Measurements from ENCODE around the gene RHOD.

Gene RHOD

DNA sequence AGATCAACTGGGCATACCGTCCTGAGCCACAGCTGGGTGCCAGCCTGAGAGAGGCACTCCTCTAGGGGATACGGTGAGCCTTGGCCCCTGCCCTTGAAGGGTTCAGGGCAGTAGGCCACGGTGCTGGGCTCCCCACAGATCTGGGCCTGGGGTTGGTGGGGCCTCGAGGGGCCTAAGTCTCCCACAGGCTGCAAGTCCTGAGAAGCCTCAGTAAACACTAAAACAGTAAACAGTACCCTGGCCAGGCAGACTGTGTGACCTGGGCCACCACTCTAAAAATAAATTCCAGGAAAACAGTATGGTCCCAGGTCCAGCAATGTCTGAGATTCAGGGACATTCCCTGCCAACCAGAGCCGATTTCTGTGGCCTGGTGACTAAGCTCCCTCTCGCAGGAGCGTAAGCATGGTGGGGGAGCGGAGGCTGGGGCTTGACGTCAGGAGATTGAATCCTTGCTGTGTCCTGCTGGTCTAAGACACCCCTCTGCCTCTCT lies 2.3 kb upstream of the RHOD start:
- no peak for DNase-seq (ENCODE audit: low spot score)

DNA sequence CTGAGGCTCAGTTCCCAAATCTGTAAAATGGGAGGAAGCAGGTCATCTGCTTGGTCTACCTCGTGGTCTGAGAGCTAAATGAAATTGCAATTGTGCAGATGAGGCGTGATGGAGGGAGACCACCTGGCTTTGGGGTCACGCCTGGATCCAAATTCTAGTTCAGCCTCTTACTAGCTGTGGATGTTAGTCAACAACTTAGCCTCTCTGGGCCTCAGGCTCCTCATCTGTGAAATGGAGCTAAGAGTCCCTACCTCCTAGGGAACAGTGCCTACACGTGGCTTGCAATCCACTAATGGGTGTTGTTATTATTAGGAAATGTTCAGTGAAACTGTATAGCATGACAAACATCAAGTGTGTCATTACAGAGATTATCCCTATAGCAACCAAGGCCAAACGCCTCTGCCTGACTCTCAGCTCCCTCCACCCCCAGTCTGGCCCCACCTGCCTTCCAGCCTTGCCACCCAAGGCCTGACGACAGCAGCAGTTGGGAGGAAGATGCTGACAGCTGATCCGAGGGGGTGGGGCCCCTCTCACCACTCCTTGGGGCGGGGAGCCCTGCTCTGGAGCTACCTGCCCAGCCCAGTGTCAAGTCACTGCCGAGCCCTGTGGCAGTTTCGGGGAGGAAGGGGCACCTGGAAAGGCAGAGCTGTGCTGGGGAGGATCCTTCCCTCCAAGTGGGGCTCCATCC lies 1.7 kb upstream of the RHOD start:
- no peaks in the 10 kb centered on the region for H3K9me3 ChIP-seq (replicated peaks in 1 of 2; ENCODE audit: control insufficient read depth in 2 of 2, insufficient read depth in 1 of 2, low read depth in 1 of 2, low read length in 2 of 2)
- H3K23ac ChIP-seq (ENCODE audit: low read depth, low read length, poor library complexity) = no peak overlapping the region
- no peak overlapping the region for H3K14ac ChIP-seq (ENCODE audit: low read length)
- peak overlapping the region; percentile 10 for H2BK15ac ChIP-seq (ENCODE audit: low read length)
- no peak overlapping the region for H2BK12ac ChIP-seq (ENCODE audit: low read length)
- H3K4me3 ChIP-seq (ENCODE audit: low read length in 2 of 2) = no peak overlapping the region
- H4K91ac ChIP-seq (ENCODE audit: low read depth, low read length, poor library complexity) = no peak overlapping the region
- H3K36me3 ChIP-seq (replicated peaks in 1 of 2; ENCODE audit: control insufficient read depth in 2 of 2, insufficient read depth in 2 of 2, low read length in 2 of 2) = no peaks in the 10 kb centered on the region
- no peak overlapping the region for H4K8ac ChIP-seq (ENCODE audit: low read depth, low read length)
- peaks cover 0 to 46% (median 9%) of the 10 kb centered on the region in 3 experiments for H3K27me3 ChIP-seq (ENCODE audit: control insufficient read depth in 3 of 3, insufficient read depth in 3 of 3, low read depth in 1 of 3, low read length in 3 of 3)
- no peak for DNase-seq (ENCODE audit: low spot score)
- H2BK120ac ChIP-seq (ENCODE audit: low read depth, low read length) = no peak overlapping the region
- H3K79me1 ChIP-seq (ENCODE audit: low read depth, low read length) = no peaks in the 10 kb centered on the region
- H3K4me2 ChIP-seq (ENCODE audit: insufficient read depth, low read length, poor library complexity, severe bottlenecking) = no peak overlapping the region
- H2AFZ ChIP-seq (ENCODE audit: low read length) = no peak overlapping the region
- H3K18ac ChIP-seq (ENCODE audit: low read length) = peak overlapping the region; percentile 21
- peak overlapping the region; percentile 9 for H2AK5ac ChIP-seq (ENCODE audit: low read depth, low read length)
- peaks cover 3 to 15% of the 10 kb centered on the region in 2 donors for H3K4me1 ChIP-seq (ENCODE audit: control insufficient read depth in 2 of 2, insufficient read depth in 1 of 2, low read depth in 1 of 2, low read length in 2 of 2)
- H3K27ac ChIP-seq (replicated peaks; ENCODE audit: low read length) = no peak overlapping the region
- no CpG with 5 or more reads among the region's 10 CpGs for WGBS, 2 donors (ENCODE audit: extremely low coverage in 2 of 2, insufficient read length in 2 of 2, insufficient replicate concordance in 1 of 2)
- H3K9ac ChIP-seq (ENCODE audit: low read depth, low read length, poor library complexity) = no peak overlapping the region
- no peak overlapping the region for H2BK5ac ChIP-seq (ENCODE audit: low read length)
- no peak overlapping the region for H3K4ac ChIP-seq (ENCODE audit: low read length)

More for the DNA sequence above, 2.3 kb upstream of the RHOD start:
- Histone ChIP-seq H3K4ac (ENCODE audit: low read length) (no peak overlapping the region), H3K4me3 (ENCODE audit: low read length in 2 of 2) (no peak overlapping the region), H4K8ac (ENCODE audit: low read depth, low read length) (no peak overlapping the region), H2AFZ (ENCODE audit: low read length) (peak overlapping the region; percentile 20), H4K91ac (ENCODE audit: low read depth, low read length, poor library complexity) (no peak overlapping the region), H3K9me3 (replicated peaks in 1 of 2; ENCODE audit: control insufficient read depth in 2 of 2, insufficient read depth in 1 of 2, low read depth in 1 of 2, low read length in 2 of 2) (no peaks in the 10 kb centered on the region), H3K27ac (replicated peaks; ENCODE audit: low read length) (no peak overlapping the region), H2BK5ac (ENCODE audit: low read length) (no peak overlapping the region), H3K23ac (ENCODE audit: low read depth, low read length, poor library complexity) (no peak overlapping the region), H3K4me2 (ENCODE audit: insufficient read depth, low read length, poor library complexity, severe bottlenecking) (no peak overlapping the region), H2BK15ac (ENCODE audit: low read length) (no peak overlapping the region), H2BK120ac (ENCODE audit: low read depth, low read length) (no peak overlapping the region), H2BK12ac (ENCODE audit: low read length) (no peak overlapping the region), H3K18ac (ENCODE audit: low read length) (no peak overlapping the region), H2AK5ac (ENCODE audit: low read depth, low read length) (no peak overlapping the region), H3K79me1 (ENCODE audit: low read depth, low read length) (no peaks in the 10 kb centered on the region), H3K9ac (ENCODE audit: low read depth, low read length, poor library complexity) (no peak overlapping the region), H3K4me1 (ENCODE audit: control insufficient read depth in 2 of 2, insufficient read depth in 1 of 2, low read depth in 1 of 2, low read length in 2 of 2) (peaks cover 3 to 15% of the 10 kb centered on the region in 2 donors), H3K14ac (ENCODE audit: low read length) (no peak overlapping the region), H3K27me3 (ENCODE audit: control insufficient read depth in 3 of 3, insufficient read depth in 3 of 3, low read depth in 1 of 3, low read length in 3 of 3) (peaks cover 0 to 41% (median 9%) of the 10 kb centered on the region in 3 experiments), H3K36me3 (replicated peaks in 1 of 2; ENCODE audit: control insufficient read depth in 2 of 2, insufficient read depth in 2 of 2, low read length in 2 of 2) (no peaks in the 10 kb centered on the region)
- no CpG with 5 or more reads among the region's 9 CpGs for WGBS, 2 donors (ENCODE audit: extremely low coverage in 2 of 2, insufficient read length in 2 of 2, insufficient replicate concordance in 1 of 2)

DNA sequence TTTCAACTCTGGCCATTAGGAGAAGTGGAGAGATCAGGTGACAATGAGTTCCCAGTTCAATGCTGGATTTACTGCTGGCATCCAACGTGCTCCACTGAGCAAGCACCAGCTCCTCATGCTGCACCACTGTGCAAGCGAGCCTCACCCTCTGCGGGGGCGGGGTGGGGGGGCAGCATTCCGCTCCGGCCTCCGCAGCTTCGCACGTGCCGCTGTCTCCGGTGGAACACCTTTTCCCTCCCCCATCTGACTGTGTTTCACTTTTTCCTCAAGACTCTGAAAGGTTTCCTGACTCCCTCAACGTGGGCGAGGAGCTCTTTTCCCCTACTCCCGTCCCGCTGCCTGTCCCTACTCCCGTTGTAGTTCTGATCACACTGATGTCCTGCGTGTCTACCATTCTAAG lies 835 bp upstream of the RHOD start:
- H3K79me1 ChIP-seq (ENCODE audit: low read depth, low read length) = no peaks in the 10 kb centered on the region
- no peak for DNase-seq (ENCODE audit: low spot score)
- peak overlapping the region; percentile 86 for H3K4me2 ChIP-seq (ENCODE audit: insufficient read depth, low read length, poor library complexity, severe bottlenecking)
- H2BK5ac ChIP-seq (ENCODE audit: low read length) = no peak overlapping the region
- peak overlapping the region; percentile 10 for H2BK120ac ChIP-seq (ENCODE audit: low read depth, low read length)
- H3K23ac ChIP-seq (ENCODE audit: low read depth, low read length, poor library complexity) = no peak overlapping the region
- no peak overlapping the region for H3K27ac ChIP-seq (replicated peaks; ENCODE audit: low read length)
- H3K4me1 ChIP-seq (ENCODE audit: control insufficient read depth in 2 of 2, insufficient read depth in 1 of 2, low read depth in 1 of 2, low read length in 2 of 2) = peaks cover 3 to 15% of the 10 kb centered on the region in 2 donors
- H4K8ac ChIP-seq (ENCODE audit: low read depth, low read length) = no peak overlapping the region
- no CpG with 5 or more reads among the region's 17 CpGs for WGBS, 2 donors (ENCODE audit: extremely low coverage in 2 of 2, insufficient read length in 2 of 2, insufficient replicate concordance in 1 of 2)
- no peak overlapping the region for H2BK15ac ChIP-seq (ENCODE audit: low read length)
- H3K18ac ChIP-seq (ENCODE audit: low read length) = peak overlapping the region; percentile 24
- H2AK5ac ChIP-seq (ENCODE audit: low read depth, low read length) = peak overlapping the region; percentile 85
- no peak overlapping the region for H3K14ac ChIP-seq (ENCODE audit: low read length)
- no peak overlapping the region for H3K4me3 ChIP-seq (ENCODE audit: low read length in 2 of 2)
- no peak overlapping the region for H2AFZ ChIP-seq (ENCODE audit: low read length)
- H4K91ac ChIP-seq (ENCODE audit: low read depth, low read length, poor library complexity) = no peak overlapping the region
- H3K4ac ChIP-seq (ENCODE audit: low read length) = no peak overlapping the region
- no peak overlapping the region for H3K9ac ChIP-seq (ENCODE audit: low read depth, low read length, poor library complexity)
- H3K36me3 ChIP-seq (replicated peaks in 1 of 2; ENCODE audit: control insufficient read depth in 2 of 2, insufficient read depth in 2 of 2, low read length in 2 of 2) = no peaks in the 10 kb centered on the region
- no peaks in the 10 kb centered on the region for H3K9me3 ChIP-seq (replicated peaks in 1 of 2; ENCODE audit: control insufficient read depth in 2 of 2, insufficient read depth in 1 of 2, low read depth in 1 of 2, low read length in 2 of 2)
- H2BK12ac ChIP-seq (ENCODE audit: low read length) = no peak overlapping the region
- H3K27me3 ChIP-seq (ENCODE audit: control insufficient read depth in 3 of 3, insufficient read depth in 3 of 3, low read depth in 1 of 3, low read length in 3 of 3) = peaks cover 0 to 49% (median 9%) of the 10 kb centered on the region in 3 experiments

DNA sequence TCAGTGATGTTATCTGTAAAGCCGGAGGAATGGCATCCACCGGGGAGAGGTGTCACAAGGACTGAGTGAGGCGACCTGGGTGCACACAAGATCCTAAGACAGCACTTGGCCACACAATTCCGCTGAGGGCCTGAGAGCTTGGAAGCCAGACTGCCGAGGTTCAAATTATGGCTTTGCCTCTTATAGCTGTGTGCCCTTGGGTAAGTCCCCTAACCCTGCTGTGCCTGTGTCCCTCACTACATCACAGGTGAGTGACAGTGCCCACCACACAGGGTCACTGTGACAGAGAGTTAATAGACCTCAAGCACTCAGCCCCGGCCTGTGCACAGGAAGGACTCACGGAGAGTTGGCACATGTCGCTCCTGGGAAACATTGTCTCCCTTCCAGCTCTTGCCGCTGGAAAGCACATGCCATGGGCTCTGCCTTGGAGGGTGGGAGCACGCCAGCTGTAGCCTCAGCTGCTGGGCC lies 592 bp downstream of the RHOD start:
- H2BK120ac ChIP-seq (ENCODE audit: low read depth, low read length) = peak overlapping the region; percentile 56
- peak overlapping the region; percentile 86 for H3K4me2 ChIP-seq (ENCODE audit: insufficient read depth, low read length, poor library complexity, severe bottlenecking)
- H3K4me3 ChIP-seq (ENCODE audit: low read length in 2 of 2) = peak overlapping the region in 1 of 2 donors; percentile 79
- peak overlapping the region; percentile 62 for H2BK15ac ChIP-seq (ENCODE audit: low read length)
- no peak for DNase-seq (ENCODE audit: low spot score)
- no peaks in the 10 kb centered on the region for H3K79me1 ChIP-seq (ENCODE audit: low read depth, low read length)
- H3K9ac ChIP-seq (ENCODE audit: low read depth, low read length, poor library complexity) = no peak overlapping the region
- H2BK5ac ChIP-seq (ENCODE audit: low read length) = peak overlapping the region; percentile 39
- no CpG with 5 or more reads among the region's 10 CpGs for WGBS, 2 donors (ENCODE audit: extremely low coverage in 2 of 2, insufficient read length in 2 of 2, insufficient replicate concordance in 1 of 2)
- peak overlapping the region; percentile 33 for H3K14ac ChIP-seq (ENCODE audit: low read length)
- H3K4me1 ChIP-seq (ENCODE audit: control insufficient read depth in 2 of 2, insufficient read depth in 1 of 2, low read depth in 1 of 2, low read length in 2 of 2) = peaks cover 3 to 15% of the 10 kb centered on the region in 2 donors
- H3K23ac ChIP-seq (ENCODE audit: low read depth, low read length, poor library complexity) = peak overlapping the region; percentile 77
- H2AK5ac ChIP-seq (ENCODE audit: low read depth, low read length) = peak overlapping the region; percentile 86
- H2AFZ ChIP-seq (ENCODE audit: low read length) = peak overlapping the region; percentile 86
- no peak overlapping the region for H3K4ac ChIP-seq (ENCODE audit: low read length)
- peak overlapping the region; percentile 95 for H3K18ac ChIP-seq (ENCODE audit: low read length)
- H3K27ac ChIP-seq (replicated peaks; ENCODE audit: low read length) = no peak overlapping the region
- H3K9me3 ChIP-seq (replicated peaks in 1 of 2; ENCODE audit: control insufficient read depth in 2 of 2, insufficient read depth in 1 of 2, low read depth in 1 of 2, low read length in 2 of 2) = no peaks in the 10 kb centered on the region
- H3K27me3 ChIP-seq (ENCODE audit: control insufficient read depth in 3 of 3, insufficient read depth in 3 of 3, low read depth in 1 of 3, low read length in 3 of 3) = peaks cover 0 to 49% (median 9%) of the 10 kb centered on the region in 3 experiments
- H3K36me3 ChIP-seq (replicated peaks in 1 of 2; ENCODE audit: control insufficient read depth in 2 of 2, insufficient read depth in 2 of 2, low read length in 2 of 2) = no peaks in the 10 kb centered on the region
- H2BK12ac ChIP-seq (ENCODE audit: low read length) = no peak overlapping the region
- H4K8ac ChIP-seq (ENCODE audit: low read depth, low read length) = no peak overlapping the region
- no peak overlapping the region for H4K91ac ChIP-seq (ENCODE audit: low read depth, low read length, poor library complexity)
